Endometrial microvascular endothelial cells (primary cell): Measurements from ENCODE around the gene OR4D2. TPM values are rescaled to one million over a fixed set of nuclear protein-coding genes. Genes with fewer than 3 reads are reported as not detected.
"Not testable (repeated sequence)": the region's sequence is repeated elsewhere in the genome, so short reads cannot be mapped to it uniquely, and the experiment has no call there.

Source experiments
- in situ Hi-C: cut with HindIII; loops from 2 replicates; pipeline ENCODE4 v1.10.0; 2017; ENCODE audit warnings: low sequenced_read_pairs, low pct_unique_long_range_greater_than_20kb; ENCODE audit errors: inconsistent ontology term
- total RNA-seq: library from RNA; depleted of rRNA; stranded (reverse); fragments of >200 nt; gene quantifications from one replicate; pipeline ENCODE4 v1.2.3, GENCODE V29; 2015; ENCODE audit errors: inconsistent ontology term

OR4D2 gene
- total RNA-seq = not detected

DNA sequence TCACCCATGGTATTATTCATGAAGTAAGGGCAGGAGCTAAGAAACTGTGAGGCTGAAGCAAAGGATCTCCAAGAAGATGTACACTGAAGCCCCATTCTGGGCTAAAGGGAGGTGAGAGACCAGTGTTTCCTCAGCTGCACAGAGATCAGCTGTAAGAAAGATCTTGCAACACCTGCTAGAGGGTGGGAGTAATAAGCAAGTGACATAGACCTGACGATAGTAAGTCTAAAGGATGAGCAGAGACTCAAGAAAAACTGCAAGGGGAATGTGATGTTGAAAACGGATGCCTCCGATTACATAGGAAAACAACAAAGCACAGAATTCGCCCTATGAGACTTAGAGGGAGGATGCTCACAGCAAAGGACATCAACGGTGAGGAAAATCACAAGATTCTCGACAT, at the start of gene OR4D2:
TSS of gene OR4D2 (plus strand) at position 301 of the 400 bp plus-strand sequence. CDS start 2,674 bp downstream, outside the sequence.
- in situ Hi-C loops = no loop called here

DNA sequence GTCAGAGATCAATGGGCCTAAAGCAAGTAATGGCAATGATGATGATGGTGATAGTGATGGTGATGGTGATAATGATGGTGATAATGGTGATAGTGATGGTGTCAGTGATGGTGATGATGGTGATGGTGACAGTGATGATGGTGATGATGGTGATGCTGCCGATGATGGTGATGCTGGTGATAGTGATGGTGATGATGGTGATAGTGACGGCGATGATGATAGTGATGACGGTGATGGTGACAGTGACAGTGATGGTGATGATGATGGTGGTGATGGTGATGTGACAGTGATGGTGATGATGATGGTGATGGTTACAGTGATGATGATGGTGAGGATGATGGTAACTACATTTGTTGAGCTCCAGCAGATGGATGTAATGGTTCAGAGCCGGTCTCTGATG, 49.4 kb upstream of the OR4D2 start:
- in situ Hi-C loops = no loop called here

DNA sequence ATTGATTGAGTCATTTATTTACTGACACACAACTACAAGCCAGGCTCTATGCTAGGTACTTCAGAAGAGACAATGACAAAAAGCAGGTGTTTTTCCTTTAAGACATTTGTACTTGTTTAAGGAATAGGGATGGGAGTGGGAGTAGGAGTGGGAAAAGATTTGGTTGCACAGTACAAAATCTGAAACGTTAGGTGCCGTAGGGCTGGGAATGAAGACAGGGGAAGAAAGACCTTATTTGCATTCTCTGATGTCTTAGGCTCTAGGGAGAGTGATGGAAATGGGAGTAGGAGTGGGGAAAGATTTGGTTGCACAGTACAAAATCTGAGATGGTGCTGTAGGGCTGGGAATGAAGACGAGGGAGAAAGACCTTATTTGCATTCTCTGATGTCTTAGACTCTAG, 47.3 kb upstream of the OR4D2 start:
- in situ Hi-C loops = no loop called here

DNA sequence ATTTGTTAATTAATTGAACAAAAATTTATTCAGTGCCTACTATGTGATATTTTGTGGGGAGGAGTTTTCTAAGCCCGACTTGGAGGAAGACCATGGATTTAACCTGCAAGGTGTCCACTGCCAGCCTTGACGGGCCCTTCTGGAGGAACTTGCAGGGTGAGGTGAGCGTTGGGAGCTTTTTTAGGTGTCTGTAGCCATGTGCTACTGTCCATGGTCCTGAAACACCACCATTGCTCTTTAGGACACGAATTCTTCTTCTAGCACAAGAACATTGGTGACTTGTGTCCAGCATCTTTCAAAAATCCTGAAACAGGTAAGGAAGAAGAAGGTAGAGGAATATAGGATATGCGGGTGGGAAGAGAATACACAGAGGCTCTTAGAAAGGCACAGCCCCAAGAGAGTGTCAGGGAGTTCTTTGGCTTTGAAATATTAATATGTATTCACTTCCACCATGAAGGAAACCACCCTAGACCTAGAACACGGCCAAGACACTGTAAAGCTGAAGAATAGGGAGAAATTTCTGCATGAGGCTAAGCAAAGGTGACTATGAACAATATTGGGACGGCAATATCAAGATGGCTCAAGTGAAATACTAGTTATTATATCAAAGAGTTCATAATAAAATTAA, 46.5 kb upstream of the OR4D2 start:
- in situ Hi-C loops = no loop called here

DNA sequence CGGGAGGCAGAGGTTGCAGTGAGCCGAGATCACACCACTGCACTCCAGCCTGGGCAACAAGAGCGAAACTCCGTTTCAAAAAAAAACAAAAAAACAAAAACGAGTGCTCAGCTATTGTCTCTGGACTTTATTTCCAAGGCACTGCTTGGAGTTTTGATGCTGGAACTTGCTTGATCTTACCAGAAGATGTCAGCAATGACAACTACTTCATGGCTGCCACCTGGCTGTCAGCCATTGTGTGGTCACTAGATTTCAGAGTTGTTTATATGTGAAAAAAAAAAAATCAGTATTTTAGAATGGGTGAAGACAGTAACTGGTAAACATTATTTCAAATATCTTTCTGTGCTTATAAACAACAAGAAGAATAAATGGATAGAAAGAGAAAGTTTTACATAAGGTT, 44.9 kb upstream of the OR4D2 start:
- in situ Hi-C loops = no loop called here

DNA sequence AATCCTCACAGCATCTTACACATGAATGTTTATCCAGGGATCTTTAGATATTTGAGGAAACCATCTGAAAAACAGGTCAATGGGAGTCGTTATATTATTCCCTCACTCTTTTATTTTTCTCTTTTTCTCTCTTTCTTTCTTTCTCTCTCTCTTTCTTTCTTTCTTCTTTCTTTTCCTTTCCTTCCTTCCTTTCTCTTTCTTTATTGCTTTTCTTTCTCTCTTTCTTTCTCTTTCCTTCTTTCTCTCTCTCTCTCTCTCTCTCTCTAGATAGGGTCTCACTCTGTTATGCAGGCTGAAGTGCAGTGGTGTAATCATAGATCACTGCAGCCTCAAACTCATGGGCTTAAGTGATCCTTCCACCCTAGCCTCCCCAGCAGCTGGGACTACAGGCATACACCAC, 38.9 kb upstream of the OR4D2 start:
- in situ Hi-C loops = no loop called here

DNA sequence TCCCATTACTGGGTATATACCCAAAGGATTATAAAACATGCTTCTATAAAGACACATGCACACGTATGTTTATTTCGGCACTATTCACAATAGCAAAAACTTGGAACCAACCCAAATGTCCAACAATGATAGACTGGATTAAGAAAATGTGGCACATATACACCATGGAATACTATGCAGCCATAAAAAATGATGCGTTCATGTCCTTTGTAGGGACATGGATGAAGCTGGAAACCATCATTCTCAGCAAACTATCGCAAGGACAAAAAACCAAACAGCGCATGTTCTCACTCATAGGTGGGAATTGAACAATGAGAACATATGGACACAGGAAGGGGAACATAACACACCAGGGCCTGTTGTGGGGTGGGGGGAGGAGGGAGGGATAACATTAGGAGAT, 34.1 kb upstream of the OR4D2 start:
- in situ Hi-C loops = not testable (repeated sequence)

DNA sequence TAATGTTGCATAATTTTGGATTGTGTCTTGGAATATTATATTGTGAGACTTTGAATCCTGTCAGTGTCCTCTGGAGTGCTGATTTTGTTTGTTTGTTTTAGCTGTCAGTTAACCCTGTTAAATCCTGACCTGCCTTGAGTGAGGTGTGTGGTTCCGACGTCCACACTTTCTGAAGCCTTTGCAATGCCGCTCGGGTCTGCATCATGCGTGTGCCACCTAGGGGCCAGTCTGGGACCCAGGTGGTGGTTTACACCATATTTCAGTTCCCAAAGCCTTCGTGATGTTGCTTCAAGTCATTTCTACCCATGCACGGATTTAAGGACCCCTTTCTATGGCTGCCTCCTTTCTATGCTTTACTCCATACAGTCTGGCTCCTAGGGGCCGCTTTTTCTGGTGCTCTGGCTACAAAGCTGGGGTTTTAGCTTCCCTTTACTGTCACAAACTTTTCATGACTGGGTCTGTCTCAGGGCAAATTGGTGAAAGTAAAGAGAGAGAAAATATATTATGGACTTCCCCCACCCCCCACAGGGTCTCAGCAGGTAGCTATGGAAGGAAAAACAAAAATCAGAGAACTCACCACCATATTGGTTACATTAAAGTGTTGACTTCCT, 30.0 kb upstream of the OR4D2 start:
- in situ Hi-C loops = no loop called here

DNA sequence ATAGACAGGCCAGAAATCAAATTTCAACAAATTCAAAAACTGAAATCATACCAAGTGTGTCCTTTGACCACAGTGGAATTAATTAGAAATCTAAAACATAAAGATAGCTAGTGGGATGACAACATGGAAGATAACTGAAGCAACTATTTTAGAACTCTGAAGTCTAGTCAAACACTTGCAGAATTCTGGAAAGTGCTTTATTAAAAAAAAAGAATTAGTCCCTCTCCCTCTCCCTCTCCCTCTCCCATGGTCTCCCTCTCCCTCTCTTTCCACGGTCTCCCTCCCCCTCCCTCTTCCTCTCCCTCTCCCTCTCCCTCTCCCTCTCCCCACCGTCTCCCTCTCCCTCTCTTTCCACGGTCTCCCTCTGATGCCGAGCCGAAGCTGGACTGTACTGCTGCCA, 25.3 kb upstream of the OR4D2 start:
- in situ Hi-C loops = no loop called here

DNA sequence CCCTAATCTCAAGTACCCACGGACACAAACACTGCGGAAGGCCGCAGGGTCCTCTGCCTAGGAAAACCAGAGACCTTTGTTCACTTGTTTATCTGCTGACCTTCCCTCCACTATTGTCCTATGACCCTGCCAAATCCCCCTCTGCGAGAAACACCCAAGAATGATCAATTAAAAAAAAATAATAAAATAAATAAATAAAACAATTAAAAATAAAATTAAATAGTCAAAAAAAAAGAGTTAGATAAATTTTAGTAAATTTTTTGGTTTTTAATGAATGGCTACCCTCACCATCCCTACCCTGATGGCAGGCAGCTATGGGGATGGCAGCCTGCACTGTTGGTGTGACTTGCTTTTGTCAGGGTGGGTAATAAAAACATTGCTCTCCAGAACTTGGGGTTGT, 23.4 kb upstream of the OR4D2 start:
- in situ Hi-C loops = not testable (repeated sequence)

DNA sequence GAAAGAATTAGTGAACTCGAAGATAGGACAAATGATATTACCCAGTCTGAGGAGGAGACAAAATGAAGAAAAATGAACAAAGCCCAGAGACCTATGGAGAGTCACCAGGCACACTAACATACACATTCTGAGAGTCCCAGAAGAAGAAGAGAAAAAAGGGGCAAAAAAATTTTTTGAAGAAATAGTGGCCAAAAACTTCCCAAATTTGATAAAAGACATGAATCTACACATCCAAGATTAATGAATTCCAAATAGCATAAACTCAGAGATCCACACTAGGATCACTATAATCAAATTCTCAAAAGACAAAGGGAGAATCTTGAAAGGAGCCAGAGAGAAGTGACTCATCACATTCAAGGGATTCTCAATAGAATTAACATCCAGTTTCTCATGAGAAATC, 22.0 kb upstream of the OR4D2 start:
- in situ Hi-C loops = no loop called here

DNA sequence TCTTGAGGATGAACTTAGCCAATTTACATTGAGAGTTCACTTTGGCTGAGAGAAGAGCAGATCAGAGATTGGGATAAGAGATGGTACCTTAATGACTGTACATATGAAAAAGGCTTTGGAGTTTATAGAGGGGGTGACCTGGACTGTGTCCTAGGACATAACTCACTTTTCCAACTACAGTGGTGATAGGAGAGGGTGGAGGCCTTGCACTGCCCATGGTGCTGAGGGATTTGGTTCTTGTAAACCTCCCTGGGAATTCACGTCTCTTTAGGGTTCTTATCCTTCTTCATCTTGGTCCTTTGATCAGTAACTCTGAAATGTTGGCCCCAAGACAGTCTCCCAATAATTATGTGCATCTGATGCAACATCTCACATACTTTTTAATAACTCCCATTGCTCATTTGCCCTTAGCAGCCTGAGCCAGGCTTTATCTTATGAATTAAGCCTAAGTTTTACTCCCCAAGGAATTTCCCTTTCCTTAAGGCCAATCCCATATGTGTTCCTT, 18.8 kb upstream of the OR4D2 start, which contains the start of gene OR4D1:
TSS of gene OR4D1 (plus strand) at position 455 of the 505 bp plus-strand sequence. CDS start 6,770 bp downstream, outside the sequence.
- in situ Hi-C loops = no loop called here

DNA sequence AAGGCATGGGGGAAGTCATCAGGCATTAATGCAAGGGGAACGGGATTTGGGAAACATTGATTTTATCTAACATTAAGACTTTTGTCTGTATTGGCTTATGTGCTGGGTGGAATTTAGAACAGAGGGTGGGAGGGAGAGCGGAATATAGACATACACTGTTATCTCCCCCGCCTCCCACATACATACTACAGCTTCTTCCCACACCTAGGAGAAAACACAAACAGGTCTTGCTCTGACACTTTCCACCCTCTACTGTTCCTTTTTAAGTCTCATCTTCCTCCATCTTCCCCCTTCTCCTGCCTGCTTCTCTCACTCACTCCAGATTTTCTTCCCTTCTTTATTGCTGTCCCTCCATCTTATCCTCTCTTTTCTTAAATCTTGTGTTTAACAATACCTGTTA, 18.2 kb upstream of the OR4D2 start:
- in situ Hi-C loops = no loop called here

DNA sequence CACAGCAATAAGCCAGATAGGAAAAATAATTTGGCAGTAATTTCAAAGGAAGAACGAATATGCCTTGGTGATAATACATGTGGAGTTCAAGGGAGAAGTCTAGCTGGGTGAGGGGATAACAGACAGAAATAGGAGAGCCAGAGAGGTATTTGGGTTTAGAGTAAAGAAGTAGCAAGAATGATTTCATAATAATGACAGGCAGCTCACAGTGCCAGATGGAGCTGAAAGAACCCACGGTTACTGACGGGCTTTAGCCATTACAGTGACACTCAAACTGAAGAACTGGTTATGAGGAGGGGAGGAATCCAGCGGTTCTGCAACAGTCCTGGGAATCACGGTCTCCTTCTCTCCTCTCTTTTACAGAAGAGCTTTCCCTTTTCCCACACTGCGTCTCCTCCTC, 16.4 kb upstream of the OR4D2 start:
- in situ Hi-C loops = no loop called here

DNA sequence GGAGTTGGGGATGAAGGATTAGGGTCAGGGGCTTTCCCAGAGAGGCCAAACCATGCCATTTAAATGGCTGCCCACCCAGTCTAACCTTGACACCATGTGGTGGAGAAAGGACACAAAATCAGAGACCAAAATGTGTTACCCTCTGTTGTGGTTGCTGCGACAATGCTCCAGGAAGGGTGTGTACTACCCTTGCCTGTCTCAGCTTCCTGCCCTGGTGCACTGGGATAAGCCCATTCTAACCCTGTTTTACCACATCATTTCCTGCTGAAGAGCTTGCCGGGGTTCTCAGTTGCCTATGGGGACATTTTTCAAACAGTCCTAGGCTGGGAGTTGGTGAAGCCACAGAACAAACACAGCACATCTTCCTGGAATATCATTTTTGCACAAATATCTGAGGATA, 13.7 kb upstream of the OR4D2 start:
- in situ Hi-C loops = no loop called here

DNA sequence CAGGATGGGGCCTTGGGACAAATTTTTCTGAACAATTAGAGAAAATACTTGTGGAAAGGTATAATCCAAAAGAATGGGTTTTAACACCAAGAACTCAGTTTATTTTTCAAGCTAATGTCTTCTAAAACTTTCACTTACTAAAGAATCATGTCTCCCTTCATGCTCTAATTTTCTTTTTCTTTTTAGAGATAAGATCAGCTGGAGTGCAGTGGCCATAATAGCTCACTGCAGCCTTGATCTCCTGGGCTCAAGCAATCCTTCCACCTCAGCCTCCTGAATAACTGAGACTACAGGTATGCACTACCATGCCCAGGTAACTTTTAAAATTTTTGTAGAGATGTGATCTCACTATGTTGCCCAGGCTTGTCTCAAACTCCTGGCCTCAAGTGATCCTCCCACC, 13.1 kb upstream of the OR4D2 start:
- in situ Hi-C loops = no loop called here

DNA sequence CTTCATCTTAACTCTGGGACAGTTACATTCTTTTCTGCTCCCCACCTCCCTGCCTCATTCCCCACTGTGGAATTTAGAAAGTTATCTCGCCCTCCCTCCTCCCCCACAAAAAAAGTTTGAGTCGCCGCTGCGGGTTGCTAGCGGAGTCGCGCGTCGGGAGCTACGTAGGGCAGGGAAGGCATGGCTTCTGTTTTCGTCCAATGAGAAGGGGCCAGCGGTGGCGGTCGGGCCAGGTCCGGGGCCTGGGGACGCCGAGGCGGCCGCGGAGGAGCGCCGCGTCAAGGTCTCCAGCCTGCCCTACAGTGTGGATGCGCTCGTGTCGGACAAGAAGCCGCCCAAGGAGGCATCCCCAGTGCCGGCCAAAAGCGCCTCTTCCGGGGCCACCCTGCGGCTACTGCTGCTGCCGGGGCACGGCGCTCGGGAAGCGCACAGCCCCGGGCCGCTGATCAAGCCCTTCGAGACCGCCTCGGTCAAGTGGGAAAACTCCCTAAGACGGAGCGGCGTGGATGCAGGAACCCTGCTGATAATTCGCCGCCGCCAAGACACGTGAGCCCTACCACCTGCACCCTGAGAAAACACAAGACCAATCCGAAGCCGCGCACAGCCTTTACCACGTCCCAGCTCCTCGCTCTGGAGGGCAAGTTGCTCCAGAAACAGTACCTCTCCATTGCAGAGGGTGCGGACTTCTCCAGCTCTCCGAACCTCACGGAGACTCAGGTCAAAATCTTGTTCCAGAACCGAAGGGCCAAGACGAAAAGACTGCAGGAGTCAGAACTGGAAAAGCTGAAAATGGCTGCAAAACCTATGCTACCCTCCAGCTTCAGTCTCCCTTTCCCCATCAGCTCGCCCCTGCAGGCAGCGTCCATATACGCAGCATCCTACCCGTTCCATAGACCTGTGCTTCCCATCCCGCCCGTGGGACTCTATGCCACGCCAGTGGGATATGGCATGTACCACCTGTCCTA, 9.7 kb upstream of the OR4D2 start:
- in situ Hi-C loops = no loop called here

DNA sequence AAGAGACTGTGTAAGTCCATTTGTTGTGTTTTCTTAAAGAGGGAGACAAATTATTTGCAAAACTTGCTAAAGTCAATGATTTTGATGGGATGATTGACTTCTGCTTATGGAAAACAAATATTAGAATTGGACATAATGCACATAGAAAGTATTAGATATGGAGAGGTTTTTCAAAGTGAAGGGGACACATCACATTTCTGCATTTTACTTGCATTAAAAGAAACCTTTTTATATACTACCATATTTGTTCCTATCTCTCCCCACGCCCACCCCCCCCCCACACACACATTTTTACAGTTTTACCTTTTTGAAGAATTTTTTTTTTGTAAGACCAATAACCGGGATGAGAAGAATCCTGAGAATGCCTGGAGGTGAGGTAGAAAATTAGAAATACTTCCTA, 8.6 kb upstream of the OR4D2 start:
- in situ Hi-C loops = no loop called here

DNA sequence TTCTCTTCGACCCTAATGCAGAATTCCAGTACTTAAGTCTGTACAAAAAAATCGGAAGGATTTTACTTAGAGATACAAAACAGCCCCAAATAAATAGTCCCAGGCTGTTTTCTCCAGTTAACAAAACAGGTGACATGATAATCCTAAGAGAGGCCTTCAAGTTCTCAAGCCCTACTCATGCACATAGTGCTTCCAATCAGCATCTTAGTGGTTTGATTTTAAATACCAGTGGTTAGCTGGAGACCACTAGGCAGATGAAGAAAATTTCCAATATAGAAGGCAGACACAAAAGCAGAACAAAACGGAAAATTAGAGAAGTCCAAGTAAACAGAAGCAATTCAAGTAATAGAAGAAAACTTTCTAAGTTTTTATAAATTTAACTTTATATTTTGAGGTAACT, 5.2 kb upstream of the OR4D2 start:
- in situ Hi-C loops = no loop called here

DNA sequence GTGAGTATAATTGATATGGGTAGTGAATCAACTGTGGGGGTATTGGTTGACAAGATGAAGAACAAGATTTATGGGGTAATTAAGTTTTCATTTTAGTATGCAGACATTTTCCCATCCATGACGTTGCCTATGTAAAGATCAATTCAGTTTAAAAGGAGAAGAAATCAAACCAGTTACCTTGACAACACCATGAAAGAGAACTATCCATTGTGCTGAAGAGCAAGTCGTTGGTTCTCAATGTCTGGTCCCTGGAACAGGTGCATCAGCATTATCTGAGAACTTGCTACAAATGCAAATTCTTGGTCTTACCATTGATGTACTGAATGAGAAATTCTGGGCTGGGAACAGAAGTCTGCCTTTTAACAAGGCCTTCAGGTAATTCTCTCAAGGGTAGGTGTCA, 801 bp upstream of the OR4D2 start:
- in situ Hi-C loops = no loop called here
